Measurements from ENCODE around the gene SLC41A2. TPM values are rescaled to one million over a fixed set of nuclear protein-coding genes. Genes with fewer than 3 reads are reported as not detected.

Gene SLC41A2, protein sequence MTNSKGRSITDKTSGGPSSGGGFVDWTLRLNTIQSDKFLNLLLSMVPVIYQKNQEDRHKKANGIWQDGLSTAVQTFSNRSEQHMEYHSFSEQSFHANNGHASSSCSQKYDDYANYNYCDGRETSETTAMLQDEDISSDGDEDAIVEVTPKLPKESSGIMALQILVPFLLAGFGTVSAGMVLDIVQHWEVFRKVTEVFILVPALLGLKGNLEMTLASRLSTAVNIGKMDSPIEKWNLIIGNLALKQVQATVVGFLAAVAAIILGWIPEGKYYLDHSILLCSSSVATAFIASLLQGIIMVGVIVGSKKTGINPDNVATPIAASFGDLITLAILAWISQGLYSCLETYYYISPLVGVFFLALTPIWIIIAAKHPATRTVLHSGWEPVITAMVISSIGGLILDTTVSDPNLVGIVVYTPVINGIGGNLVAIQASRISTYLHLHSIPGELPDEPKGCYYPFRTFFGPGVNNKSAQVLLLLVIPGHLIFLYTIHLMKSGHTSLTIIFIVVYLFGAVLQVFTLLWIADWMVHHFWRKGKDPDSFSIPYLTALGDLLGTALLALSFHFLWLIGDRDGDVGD
- polyA plus RNA-seq (2013, experiment 1 of 2), result 0.71 TPM
- 0.80 TPM for polyA plus RNA-seq (2013, experiment 2 of 2)

DNA sequence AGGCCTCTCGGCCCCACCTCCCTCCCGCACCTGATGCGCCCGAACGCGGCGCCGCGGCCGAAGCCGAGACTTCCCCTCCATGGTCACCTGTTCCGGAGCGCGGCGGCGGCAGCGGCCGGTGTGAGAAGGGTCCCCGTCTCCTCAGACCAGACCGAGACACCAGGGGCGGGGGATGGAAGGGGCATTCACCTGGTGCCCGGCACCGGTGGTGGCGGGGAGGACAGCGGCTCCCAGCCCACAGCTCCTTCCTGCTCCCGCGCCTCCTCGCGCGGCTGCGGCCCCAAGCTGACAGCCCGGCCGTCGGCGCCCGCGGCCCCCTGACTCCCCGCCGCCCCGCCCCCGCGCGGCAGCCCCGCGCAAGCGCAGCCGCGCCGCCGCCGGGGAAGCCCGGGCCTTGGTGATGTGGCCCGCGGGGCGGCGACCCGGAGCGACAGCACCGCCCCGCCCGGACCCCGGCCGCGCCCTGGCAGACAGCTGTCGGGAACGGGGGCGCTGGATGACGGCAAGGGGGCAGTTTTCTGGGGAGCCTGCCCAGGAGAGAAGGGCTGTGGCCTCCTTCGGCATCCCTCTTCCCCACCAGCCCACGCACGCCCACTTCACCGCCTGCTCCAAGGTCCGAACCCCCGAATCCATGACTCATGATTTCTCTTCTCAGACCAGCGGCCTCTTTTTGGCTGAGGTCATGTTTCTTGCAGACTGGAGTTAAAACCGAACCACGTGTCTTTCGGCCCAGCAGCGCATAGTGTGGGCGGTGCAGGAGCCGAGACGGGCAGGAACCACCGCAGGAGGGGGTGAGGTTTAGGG is at the start of gene SLC41A2:
Gene SLC41A2 (minus strand): TSS at position 290 of the 804 bp plus-strand sequence. CDS start 29,763 bp downstream, outside the sequence.
- Histone ChIP-seq H3K23ac (ENCODE audit: low read depth, low read length, poor library complexity) (peak within 1 kb of the TSS; percentile 89), H3K4me1 (ENCODE audit: control insufficient read depth in 2 of 2, insufficient read depth in 1 of 2, low read depth in 1 of 2, low read length in 2 of 2) (peaks cover 0 to 2% of the 10 kb centered on the region in 2 donors), H3K4me2 (ENCODE audit: insufficient read depth, low read length, poor library complexity, severe bottlenecking) (peak within 1 kb of the TSS; percentile 87), H3K4me3 (ENCODE audit: low read length in 2 of 2) (peak within 1 kb of the TSS; percentile 60 to 91), H2AK5ac (ENCODE audit: low read depth, low read length) (no peak within 1 kb of the TSS), H3K27ac (replicated peaks; ENCODE audit: low read length) (no peak within 1 kb of the TSS), H3K4ac (ENCODE audit: low read length) (no peak within 1 kb of the TSS), H4K91ac (ENCODE audit: low read depth, low read length, poor library complexity) (no peak within 1 kb of the TSS), H4K8ac (ENCODE audit: low read depth, low read length) (no peak within 1 kb of the TSS), H3K18ac (ENCODE audit: low read length) (peak within 1 kb of the TSS; percentile 93), H2BK120ac (ENCODE audit: low read depth, low read length) (no peak within 1 kb of the TSS), H3K36me3 (replicated peaks in 1 of 2; ENCODE audit: control insufficient read depth in 2 of 2, insufficient read depth in 2 of 2, low read length in 2 of 2) (no peaks in the 10 kb centered on the region), H3K14ac (ENCODE audit: low read length) (peak within 1 kb of the TSS; percentile 89), H3K27me3 (ENCODE audit: control insufficient read depth in 3 of 3, insufficient read depth in 3 of 3, low read depth in 1 of 3, low read length in 3 of 3) (peaks cover 0 to 63% (median 23%) of the 10 kb centered on the region in 3 experiments), H3K9me3 (replicated peaks in 1 of 2; ENCODE audit: control insufficient read depth in 2 of 2, insufficient read depth in 1 of 2, low read depth in 1 of 2, low read length in 2 of 2) (no peaks in the 10 kb centered on the region), H2AFZ (ENCODE audit: low read length) (peak within 1 kb of the TSS; percentile 100), H3K9ac (ENCODE audit: low read depth, low read length, poor library complexity) (peak within 1 kb of the TSS; percentile 81), H2BK5ac (ENCODE audit: low read length) (no peak within 1 kb of the TSS), H2BK15ac (ENCODE audit: low read length) (peak within 1 kb of the TSS; percentile 58), H2BK12ac (ENCODE audit: low read length) (peak within 1 kb of the TSS; percentile 95), H3K79me1 (ENCODE audit: low read depth, low read length) (no peaks in the 10 kb centered on the region)
- DNase-seq (ENCODE audit: low spot score), result peak; percentile 77
- WGBS, 2 donors (ENCODE audit: extremely low coverage in 2 of 2, insufficient read length in 2 of 2, insufficient replicate concordance in 1 of 2), result no CpG with 5 or more reads among the region's 83 CpGs

DNA sequence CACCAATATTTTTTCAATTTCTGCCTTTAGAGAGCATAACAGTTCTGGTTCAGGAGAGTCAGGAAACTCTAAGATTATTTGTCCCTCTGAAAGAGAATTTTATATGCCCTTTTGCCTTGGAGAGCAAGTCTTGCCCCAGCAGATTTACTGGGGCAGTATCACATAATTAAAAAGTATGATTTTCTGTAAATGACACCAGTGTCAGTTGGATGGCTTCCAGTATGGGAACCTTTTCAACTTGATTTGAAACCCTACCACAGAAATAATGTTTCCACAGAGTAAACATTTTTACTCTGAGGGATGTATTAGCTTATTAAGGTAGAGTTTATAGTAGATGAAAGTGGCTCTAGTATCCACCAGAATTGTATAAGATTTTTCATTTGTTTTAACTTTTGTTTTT is 43.4 kb upstream of the SLC41A2 start:
- H3K27me3 ChIP-seq (ENCODE audit: control insufficient read depth in 3 of 3, insufficient read depth in 3 of 3, low read depth in 1 of 3, low read length in 3 of 3), result no peaks in the 10 kb centered on the region
- H3K79me1 ChIP-seq (ENCODE audit: low read depth, low read length), result no peaks in the 10 kb centered on the region
- no peak overlapping the region for H4K8ac ChIP-seq (ENCODE audit: low read depth, low read length)
- no peak overlapping the region for H2BK12ac ChIP-seq (ENCODE audit: low read length)
- peaks cover 2 to 16% of the 10 kb centered on the region in 2 donors for H3K9me3 ChIP-seq (replicated peaks in 1 of 2; ENCODE audit: control insufficient read depth in 2 of 2, insufficient read depth in 1 of 2, low read depth in 1 of 2, low read length in 2 of 2)
- no peak overlapping the region for H3K18ac ChIP-seq (ENCODE audit: low read length)
- H3K23ac ChIP-seq (ENCODE audit: low read depth, low read length, poor library complexity), result no peak overlapping the region
- H4K91ac ChIP-seq (ENCODE audit: low read depth, low read length, poor library complexity), result no peak overlapping the region
- H3K36me3 ChIP-seq (replicated peaks in 1 of 2; ENCODE audit: control insufficient read depth in 2 of 2, insufficient read depth in 2 of 2, low read length in 2 of 2), result peaks cover 16 to 99% of the 10 kb centered on the region in 2 donors
- no peak overlapping the region for H3K4me3 ChIP-seq (ENCODE audit: low read length in 2 of 2)
- no peak overlapping the region for H2BK15ac ChIP-seq (ENCODE audit: low read length)
- H3K9ac ChIP-seq (ENCODE audit: low read depth, low read length, poor library complexity), result no peak overlapping the region
- no peak overlapping the region for H3K4me2 ChIP-seq (ENCODE audit: insufficient read depth, low read length, poor library complexity, severe bottlenecking)
- no peaks in the 10 kb centered on the region for H3K4me1 ChIP-seq (ENCODE audit: control insufficient read depth in 2 of 2, insufficient read depth in 1 of 2, low read depth in 1 of 2, low read length in 2 of 2)
- no peak overlapping the region for H3K4ac ChIP-seq (ENCODE audit: low read length)
- no peak overlapping the region for H3K14ac ChIP-seq (ENCODE audit: low read length)
- H2BK5ac ChIP-seq (ENCODE audit: low read length), result no peak overlapping the region
- H3K27ac ChIP-seq (replicated peaks; ENCODE audit: low read length), result no peak overlapping the region
- H2AFZ ChIP-seq (ENCODE audit: low read length), result no peak overlapping the region
- no peak for DNase-seq (ENCODE audit: low spot score)
- H2BK120ac ChIP-seq (ENCODE audit: low read depth, low read length), result no peak overlapping the region
- H2AK5ac ChIP-seq (ENCODE audit: low read depth, low read length), result no peak overlapping the region

- Histone ChIP-seq H2AK5ac (ENCODE audit: low read depth, low read length) (no peak overlapping the region), H3K27me3 (ENCODE audit: control insufficient read depth in 3 of 3, insufficient read depth in 3 of 3, low read depth in 1 of 3, low read length in 3 of 3) (no peaks in the 10 kb centered on the region), H3K79me1 (ENCODE audit: low read depth, low read length) (no peaks in the 10 kb centered on the region), H3K9ac (ENCODE audit: low read depth, low read length, poor library complexity) (no peak overlapping the region), H2AFZ (ENCODE audit: low read length) (no peak overlapping the region), H3K27ac (replicated peaks; ENCODE audit: low read length) (no peak overlapping the region), H2BK12ac (ENCODE audit: low read length) (no peak overlapping the region), H3K4me1 (ENCODE audit: control insufficient read depth in 2 of 2, insufficient read depth in 1 of 2, low read depth in 1 of 2, low read length in 2 of 2) (no peaks in the 10 kb centered on the region), H3K4me3 (ENCODE audit: low read length in 2 of 2) (no peak overlapping the region), H4K91ac (ENCODE audit: low read depth, low read length, poor library complexity) (no peak overlapping the region), H3K4ac (ENCODE audit: low read length) (no peak overlapping the region), H3K9me3 (replicated peaks in 1 of 2; ENCODE audit: control insufficient read depth in 2 of 2, insufficient read depth in 1 of 2, low read depth in 1 of 2, low read length in 2 of 2) (peaks cover 2 to 14% of the 10 kb centered on the region in 2 donors), H2BK15ac (ENCODE audit: low read length) (no peak overlapping the region), H3K18ac (ENCODE audit: low read length) (peak overlapping the region; percentile 67), H3K36me3 (replicated peaks in 1 of 2; ENCODE audit: control insufficient read depth in 2 of 2, insufficient read depth in 2 of 2, low read length in 2 of 2) (peaks cover 20 to 99% of the 10 kb centered on the region in 2 donors), H2BK5ac (ENCODE audit: low read length) (peak overlapping the region; percentile 76), H3K14ac (ENCODE audit: low read length) (no peak overlapping the region), H4K8ac (ENCODE audit: low read depth, low read length) (no peak overlapping the region), H3K4me2 (ENCODE audit: insufficient read depth, low read length, poor library complexity, severe bottlenecking) (no peak overlapping the region), H3K23ac (ENCODE audit: low read depth, low read length, poor library complexity) (peak overlapping the region; percentile 8), H2BK120ac (ENCODE audit: low read depth, low read length) (no peak overlapping the region)
- DNase-seq (ENCODE audit: low spot score), result no peak
- WGBS, 2 donors (ENCODE audit: extremely low coverage in 2 of 2, insufficient read length in 2 of 2, insufficient replicate concordance in 1 of 2), result no CpG with 5 or more reads among the region's 7 CpGs
Observed at GRCh38 chr12:104999347-104999685, 41.2 kb upstream of the SLC41A2 start.

Measured in neuronal stem cell (in vitro differentiated cells).